ENCODE data around the gene ARL6IP1.

The ARL6IP1 gene

GRCh38 chr16:18801145-18801972, at the start of gene ARL6IP1 (continued):
- TF ChIP-seq ZNF10 (tag by site-specific recombination; IDR thresholded peaks at IDR 0.05) (peak; percentile 70), KLF8 (tag by site-specific recombination; IDR thresholded peaks at IDR 0.05) (peak; percentile 72), EGR2 (tag by site-specific recombination; IDR thresholded peaks at IDR 0.05; ENCODE audit: low read depth) (peak; percentile 68), ZNF664 (tag by site-specific recombination; IDR thresholded peaks at IDR 0.05) (no peak), FEZF1 (tag by site-specific recombination; IDR thresholded peaks at IDR 0.05) (no peak), ZNF677 (tag by site-specific recombination; IDR thresholded peaks at IDR 0.05) (no peak), ZFP37 (tag by site-specific recombination; IDR thresholded peaks at IDR 0.05) (0 out of 2 replicates have a peak, but pooled peaks have one; percentile 20), ZBTB20 (tag by site-specific recombination; IDR thresholded peaks at IDR 0.05) (peak; percentile 20; the same call in 1 of the 2 replicates), ZNF184 (tag by site-specific recombination; IDR thresholded peaks at IDR 0.05) (peak; percentile 74; the same call in 1 of the 2 replicates), YY1 (tag by site-specific recombination; IDR thresholded peaks at IDR 0.05) (peak; percentile 71), BCL11A (tag by site-specific recombination; IDR thresholded peaks at IDR 0.05; ENCODE audit: low read depth) (no peak), ZNF354C (tag by site-specific recombination; IDR thresholded peaks at IDR 0.05; ENCODE audit: borderline replicate concordance, low read depth) (no peak), ZNF174 (tag by site-specific recombination; IDR thresholded peaks at IDR 0.05) (no peak), KLF10 (tag by site-specific recombination; IDR thresholded peaks at IDR 0.05) (peak; percentile 97), ZNF239 (tag by site-specific recombination; IDR thresholded peaks at IDR 0.05) (0 out of 2 replicates have a peak, but pooled peaks have one; percentile 57), REST (tag by site-specific recombination; IDR thresholded peaks at IDR 0.05) (peak; percentile 57), ZSCAN23 (tag by site-specific recombination; IDR thresholded peaks at IDR 0.05) (0 out of 2 replicates have a peak, but pooled peaks have one; percentile 19), ZNF792 (tag by site-specific recombination; IDR thresholded peaks at IDR 0.05) (0 out of 2 replicates have a peak, but pooled peaks have one; percentile 68), ZNF121 (tag by site-specific recombination; IDR thresholded peaks at IDR 0.05) (no peak; the same call in 1 of the 2 replicates), ZNF488 (tag by site-specific recombination; IDR thresholded peaks at IDR 0.05) (no peak), ZIC2 (tag by site-specific recombination; IDR thresholded peaks at IDR 0.05) (peak; percentile 92), ZNF157 (tag by site-specific recombination; IDR thresholded peaks at IDR 0.05) (no peak), ZNF600 (tag by site-specific recombination; IDR thresholded peaks at IDR 0.05) (peak; percentile 28; the same call in 1 of the 2 replicates), PRDM1 (tag by site-specific recombination; IDR thresholded peaks at IDR 0.05) (peak; percentile 57), KLF17 (tag by site-specific recombination; IDR thresholded peaks at IDR 0.05) (peak; percentile 91), BCL6B (tag by site-specific recombination; IDR thresholded peaks at IDR 0.05) (no peak), SCRT1 (tag by site-specific recombination; IDR thresholded peaks at IDR 0.05; ENCODE audit: borderline replicate concordance) (no peak), ZNF350 (tag by site-specific recombination; IDR thresholded peaks at IDR 0.05) (no peak), ZNF175 (tag by site-specific recombination; IDR thresholded peaks at IDR 0.05) (no peak)
- TF ChIP-seq, protein P1, sequence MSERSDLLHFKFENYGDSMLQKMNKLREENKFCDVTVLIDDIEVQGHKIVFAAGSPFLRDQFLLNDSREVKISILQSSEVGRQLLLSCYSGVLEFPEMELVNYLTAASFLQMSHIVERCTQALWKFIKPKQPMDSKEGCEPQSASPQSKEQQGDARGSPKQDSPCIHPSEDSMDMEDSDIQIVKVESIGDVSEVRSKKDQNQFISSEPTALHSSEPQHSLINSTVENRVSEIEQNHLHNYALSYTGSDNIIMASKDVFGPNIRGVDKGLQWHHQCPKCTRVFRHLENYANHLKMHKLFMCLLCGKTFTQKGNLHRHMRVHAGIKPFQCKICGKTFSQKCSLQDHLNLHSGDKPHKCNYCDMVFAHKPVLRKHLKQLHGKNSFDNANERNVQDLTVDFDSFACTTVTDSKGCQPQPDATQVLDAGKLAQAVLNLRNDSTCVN (tag by site-specific recombination; optimal IDR thresholded peaks at IDR 0.05) = peak; percentile 51
- TF ChIP-seq, protein P2, sequence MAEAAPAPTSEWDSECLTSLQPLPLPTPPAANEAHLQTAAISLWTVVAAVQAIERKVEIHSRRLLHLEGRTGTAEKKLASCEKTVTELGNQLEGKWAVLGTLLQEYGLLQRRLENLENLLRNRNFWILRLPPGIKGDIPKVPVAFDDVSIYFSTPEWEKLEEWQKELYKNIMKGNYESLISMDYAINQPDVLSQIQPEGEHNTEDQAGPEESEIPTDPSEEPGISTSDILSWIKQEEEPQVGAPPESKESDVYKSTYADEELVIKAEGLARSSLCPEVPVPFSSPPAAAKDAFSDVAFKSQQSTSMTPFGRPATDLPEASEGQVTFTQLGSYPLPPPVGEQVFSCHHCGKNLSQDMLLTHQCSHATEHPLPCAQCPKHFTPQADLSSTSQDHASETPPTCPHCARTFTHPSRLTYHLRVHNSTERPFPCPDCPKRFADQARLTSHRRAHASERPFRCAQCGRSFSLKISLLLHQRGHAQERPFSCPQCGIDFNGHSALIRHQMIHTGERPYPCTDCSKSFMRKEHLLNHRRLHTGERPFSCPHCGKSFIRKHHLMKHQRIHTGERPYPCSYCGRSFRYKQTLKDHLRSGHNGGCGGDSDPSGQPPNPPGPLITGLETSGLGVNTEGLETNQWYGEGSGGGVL (tag by site-specific recombination; IDR thresholded peaks at IDR 0.05) = peak; percentile 52
